Measurements from ENCODE around the gene RAB40B.
A peak's percentile ranks its signal among the peaks of the same experiment; 100 is the strongest.
"Not testable (repeated sequence)": the region's sequence is repeated elsewhere in the genome, so short reads cannot be mapped to it uniquely, and the experiment has no call there.

The RAB40B gene

DNA sequence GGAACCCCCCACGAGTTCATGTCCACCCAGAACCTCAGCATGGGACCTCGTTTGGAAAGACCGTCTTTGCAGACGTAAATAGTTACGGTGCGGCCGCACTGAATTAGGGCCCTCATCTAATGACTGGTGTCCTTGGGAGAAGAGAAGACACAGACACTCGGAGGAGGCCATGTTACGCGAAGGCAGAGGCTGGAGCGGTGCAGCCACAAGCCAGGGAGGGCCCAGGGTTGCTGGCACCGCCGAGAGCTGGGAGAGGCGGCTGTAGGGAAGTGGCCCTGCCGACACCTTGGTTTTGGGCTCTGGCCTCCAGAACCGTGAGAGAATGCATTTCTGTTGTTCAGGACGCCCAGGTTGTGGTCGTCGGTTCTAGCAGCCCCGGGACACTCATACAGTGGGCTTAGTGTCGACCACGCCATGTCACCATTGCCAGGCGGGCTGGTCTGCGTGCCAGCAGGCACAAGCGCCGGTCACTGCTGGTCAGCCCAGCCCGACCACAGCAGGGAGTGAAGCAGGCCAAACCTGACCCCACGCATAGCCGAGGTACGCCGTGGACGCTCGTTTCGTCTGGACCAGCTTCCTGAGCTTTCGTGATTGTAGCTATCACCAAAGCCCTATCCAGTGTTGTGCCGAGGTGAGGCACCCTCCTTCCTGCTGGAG lies 39.6 kb downstream of the RAB40B start:
- in situ Hi-C loops (cut with HindIII; ENCODE audit: low pct_ligation_motif_present, low pct_unique_long_range_greater_than_20kb, low sequenced_read_pairs) = no loop called here
- no peak for DNase-seq

GRCh38 chr17:82658331-82658730 lies 40.2 kb downstream of the RAB40B start:
- DNase-seq = no peak
- in situ Hi-C loops (cut with HindIII; ENCODE audit: low pct_ligation_motif_present, low pct_unique_long_range_greater_than_20kb, low sequenced_read_pairs) = no loop called here

DNA sequence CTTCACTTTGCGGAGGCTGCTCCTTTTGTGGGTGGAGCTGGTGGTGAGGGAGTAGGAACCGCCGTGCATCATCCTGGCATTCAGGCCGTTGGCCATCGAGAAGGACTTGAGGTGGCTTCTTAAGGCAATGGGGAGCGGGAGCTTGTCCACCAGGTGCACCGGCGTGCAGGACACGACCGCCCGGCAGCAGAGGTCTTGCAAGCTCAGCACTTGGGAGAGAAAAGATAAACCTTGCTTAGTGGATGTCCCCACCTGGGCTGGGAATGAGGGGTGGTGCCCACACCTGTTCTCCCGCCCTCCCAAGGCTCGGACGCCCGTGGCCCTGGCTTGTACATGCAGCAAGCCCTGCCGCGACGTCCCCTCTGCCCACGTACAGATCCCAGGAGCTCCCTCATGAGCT lies 40.6 kb downstream of the RAB40B start:
- in situ Hi-C loops (cut with HindIII; ENCODE audit: low pct_ligation_motif_present, low pct_unique_long_range_greater_than_20kb, low sequenced_read_pairs) = no loop called here
- no peak for DNase-seq

- in situ Hi-C loops (cut with HindIII; ENCODE audit: low pct_ligation_motif_present, low pct_unique_long_range_greater_than_20kb, low sequenced_read_pairs) = no loop called here
- no peak for DNase-seq
Measured at GRCh38 chr17:82656266-82656665, 42.2 kb downstream of the RAB40B start.

DNA sequence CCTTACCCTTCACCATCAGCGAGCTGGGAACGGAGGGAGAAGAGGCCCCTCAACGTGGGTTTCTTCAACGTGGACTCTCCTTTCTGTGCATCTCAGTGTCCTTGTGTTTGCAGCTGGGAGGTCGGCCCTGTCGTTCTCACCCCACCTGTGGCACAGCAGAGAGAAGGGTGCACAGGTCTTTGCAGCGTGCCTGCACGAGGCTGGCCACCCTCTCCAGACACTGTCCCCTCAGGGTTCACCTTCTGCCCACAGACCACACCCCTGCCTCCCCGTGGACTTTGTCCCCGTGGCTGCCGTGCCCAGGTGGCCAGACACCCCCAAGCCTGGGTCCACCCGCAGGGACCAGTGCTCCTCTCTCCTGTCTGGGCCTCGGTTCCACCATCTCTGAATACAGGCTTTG lies 43.0 kb downstream of the RAB40B start:
- no peak for DNase-seq
- in situ Hi-C loops (cut with HindIII; ENCODE audit: low pct_ligation_motif_present, low pct_unique_long_range_greater_than_20kb, low sequenced_read_pairs) = no loop called here

GRCh38 chr17:82655038-82655479 lies 43.4 kb downstream of the RAB40B start:
- in situ Hi-C loops (cut with HindIII; ENCODE audit: low pct_ligation_motif_present, low pct_unique_long_range_greater_than_20kb, low sequenced_read_pairs) = no loop called here
- no peak for DNase-seq

DNA sequence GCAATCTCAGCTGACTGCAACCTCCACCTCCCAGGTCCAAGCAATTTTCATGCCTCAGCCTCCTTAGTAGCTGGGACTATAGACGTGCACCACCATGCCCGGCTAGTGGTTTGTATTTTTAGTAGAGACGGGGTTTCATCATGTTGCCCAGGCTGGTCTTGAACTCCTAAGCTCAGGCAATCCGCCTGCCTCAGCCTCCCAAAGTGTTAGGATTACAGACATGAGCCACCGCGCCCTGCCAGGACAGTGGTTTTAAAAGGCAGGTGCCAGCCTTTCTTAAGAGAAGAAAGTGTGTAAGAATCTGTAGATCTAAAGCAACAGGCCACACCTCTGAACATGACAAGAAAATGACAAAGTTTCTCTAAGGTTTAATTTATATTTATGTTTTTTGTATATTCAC lies 43.9 kb downstream of the RAB40B start:
- in situ Hi-C loops (cut with HindIII; ENCODE audit: low pct_ligation_motif_present, low pct_unique_long_range_greater_than_20kb, low sequenced_read_pairs); DNase-seq: not testable (repeated sequence)

DNA sequence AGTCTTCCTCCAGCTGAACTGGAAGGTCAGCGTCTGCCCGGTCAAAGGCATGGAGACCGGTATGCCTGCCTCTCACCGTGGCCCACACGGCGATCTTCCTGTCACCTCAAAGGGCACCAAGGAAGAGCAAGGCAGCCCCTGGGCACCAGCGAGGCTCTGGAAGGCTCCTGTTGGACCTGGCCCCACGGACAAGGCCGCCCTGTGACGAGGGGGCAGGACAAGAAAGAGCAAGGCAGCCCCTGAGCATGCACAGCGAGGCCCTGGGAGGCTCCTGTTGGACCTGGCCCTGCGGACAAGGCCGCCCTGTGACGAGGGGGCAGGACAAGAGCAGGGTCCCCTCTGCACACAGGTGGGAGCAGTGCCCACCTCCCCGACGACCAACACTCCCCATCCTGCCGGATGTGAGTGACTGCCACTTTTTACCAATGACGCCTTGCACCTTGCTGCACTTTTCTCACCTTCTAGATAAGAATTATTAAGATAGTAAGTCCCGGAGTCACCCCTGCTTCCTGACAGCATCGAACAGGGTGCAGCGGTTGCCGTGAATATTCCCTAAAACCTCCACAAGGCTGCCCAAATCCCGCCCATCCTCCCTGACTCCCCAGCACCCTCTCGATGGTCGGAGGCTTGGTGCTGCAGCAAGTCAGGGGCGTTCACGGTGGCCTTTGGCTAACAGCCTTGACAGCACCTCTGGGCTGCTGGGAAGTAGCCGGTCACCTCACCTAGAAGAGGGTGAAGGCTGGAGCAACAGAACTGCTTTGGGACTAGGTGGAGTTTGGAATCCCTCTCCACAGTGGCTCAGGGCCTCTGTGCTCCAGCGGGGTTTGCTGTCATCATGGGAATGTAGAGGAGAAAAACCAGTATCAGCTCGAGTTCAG lies 44.6 kb downstream of the RAB40B start:
- in situ Hi-C loops (cut with HindIII; ENCODE audit: low pct_ligation_motif_present, low pct_unique_long_range_greater_than_20kb, low sequenced_read_pairs) = no loop called here
- no peak for DNase-seq

DNA sequence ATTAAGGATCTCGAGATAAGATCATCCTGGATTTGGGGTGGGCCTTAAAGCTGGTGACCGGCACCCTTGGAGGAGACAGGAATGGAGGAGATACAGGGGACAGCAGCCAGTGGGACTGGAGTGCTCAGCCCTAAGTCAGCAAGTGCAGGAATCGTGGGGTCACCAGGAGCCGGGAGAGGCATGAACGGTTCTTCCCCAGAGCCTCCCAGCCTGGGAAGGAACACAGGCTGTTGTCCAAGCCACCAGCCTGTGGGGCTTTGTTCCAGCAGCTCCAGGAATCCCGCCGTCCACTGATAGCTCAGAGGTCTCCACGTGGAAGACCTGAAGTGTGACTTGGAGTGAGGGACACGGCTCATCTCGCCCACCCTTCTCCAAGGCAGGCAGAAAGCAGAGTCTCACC lies 47.8 kb downstream of the RAB40B start:
- no peak for DNase-seq
- in situ Hi-C loops (cut with HindIII; ENCODE audit: low pct_ligation_motif_present, low pct_unique_long_range_greater_than_20kb, low sequenced_read_pairs) = no loop called here

- DNase-seq = no peak
- in situ Hi-C loops (cut with HindIII; ENCODE audit: low pct_ligation_motif_present, low pct_unique_long_range_greater_than_20kb, low sequenced_read_pairs) = no loop called here
Measured at GRCh38 chr17:82649501-82650261, 48.8 kb downstream of the RAB40B start.

GRCh38 chr17:82648742-82649331 lies 49.7 kb downstream of the RAB40B start:
- DNase-seq = no peak
- in situ Hi-C loops (cut with HindIII; ENCODE audit: low pct_ligation_motif_present, low pct_unique_long_range_greater_than_20kb, low sequenced_read_pairs) = no loop called here

DNA sequence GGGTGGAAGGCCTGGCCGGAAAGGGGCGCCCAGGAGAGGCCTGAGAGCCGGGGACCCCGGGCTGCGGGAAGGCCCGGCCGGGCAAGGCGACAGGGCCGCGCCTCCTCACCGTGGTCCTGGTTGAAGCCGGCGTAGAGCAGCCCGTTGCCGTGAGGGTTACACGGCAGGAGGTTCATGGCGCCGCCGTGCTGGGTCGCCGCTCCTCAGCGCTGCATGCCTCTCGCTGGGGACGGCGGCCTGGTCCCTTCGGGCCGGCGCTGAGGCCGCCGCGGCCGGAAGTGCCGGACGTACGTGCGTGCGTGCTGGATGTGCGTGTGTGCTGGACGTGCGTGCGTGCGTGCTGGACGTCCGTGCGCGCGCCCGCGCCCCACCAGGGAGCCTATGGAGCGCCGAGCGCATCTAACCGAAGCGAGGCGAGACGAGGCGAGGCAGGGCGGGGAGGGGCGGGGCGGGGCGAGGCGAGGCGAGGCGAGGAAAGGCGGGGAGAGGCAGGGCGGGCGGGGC lies 50.3 kb downstream of the RAB40B start, which contains the start of gene WDR45B:
WDR45B (minus strand) TSS at position 280 of the 504 bp plus-strand sequence; CDS start at position 176, 104 bp downstream.
- in situ Hi-C loops (cut with HindIII; ENCODE audit: low pct_ligation_motif_present, low pct_unique_long_range_greater_than_20kb, low sequenced_read_pairs) = no loop called here
- DNase-seq = peak; percentile 96

DNA sequence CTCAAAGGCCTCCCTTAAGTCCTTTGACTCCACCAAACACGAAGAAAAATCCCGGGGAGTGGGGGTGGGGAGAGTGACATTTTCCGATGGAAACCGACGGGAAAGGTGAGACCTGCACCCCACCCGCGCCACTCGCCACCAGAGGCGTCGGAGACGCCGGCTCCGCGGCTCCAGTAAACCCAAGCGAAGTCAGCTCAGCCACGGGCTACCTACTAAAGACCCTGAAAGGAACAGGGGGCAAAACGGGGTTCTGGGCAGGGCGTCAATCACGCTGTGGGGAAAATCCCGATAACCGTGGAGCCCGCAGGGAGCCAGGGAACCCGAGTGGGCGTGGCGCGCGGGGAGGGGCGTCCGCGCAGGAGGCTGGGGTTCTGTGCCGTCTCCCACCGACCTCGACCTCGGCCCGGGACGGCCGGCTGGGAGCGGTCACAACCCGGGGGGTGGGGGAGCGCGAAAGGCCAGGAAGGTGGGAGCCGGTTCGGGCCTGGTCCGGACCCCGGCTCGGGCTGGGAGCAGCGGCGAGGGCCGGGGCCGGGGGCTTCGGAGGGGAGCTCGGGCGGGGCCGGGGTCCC lies 50.8 kb downstream of the RAB40B start:
- in situ Hi-C loops (cut with HindIII; ENCODE audit: low pct_ligation_motif_present, low pct_unique_long_range_greater_than_20kb, low sequenced_read_pairs) = no loop called here
- DNase-seq = peak; percentile 45

- DNase-seq = peak; percentile 52
- in situ Hi-C loops (cut with HindIII; ENCODE audit: low pct_ligation_motif_present, low pct_unique_long_range_greater_than_20kb, low sequenced_read_pairs) = no loop called here
Measured at GRCh38 chr17:82645516-82645915, 53.0 kb downstream of the RAB40B start.

DNA sequence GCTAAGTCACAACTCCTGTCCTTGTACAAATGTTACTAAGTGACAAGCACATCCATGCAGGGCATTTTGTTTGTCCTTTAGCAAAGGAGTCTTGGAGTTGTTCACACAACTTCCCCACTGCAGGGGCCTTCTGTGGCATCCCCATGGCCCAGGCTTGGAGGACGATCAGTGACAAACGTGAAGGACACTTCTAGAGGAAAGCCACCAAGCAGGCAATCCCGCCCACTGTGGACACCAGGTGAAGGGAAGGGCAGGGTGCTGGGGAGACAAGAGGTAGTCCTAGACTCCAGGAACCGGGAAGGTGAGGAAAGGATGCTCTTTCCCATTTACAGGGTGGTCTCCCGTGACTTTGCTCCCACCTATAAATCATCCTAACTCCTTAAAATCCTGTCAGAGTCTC lies 54.4 kb downstream of the RAB40B start:
- in situ Hi-C loops (cut with HindIII; ENCODE audit: low pct_ligation_motif_present, low pct_unique_long_range_greater_than_20kb, low sequenced_read_pairs) = no loop called here
- no peak for DNase-seq

- in situ Hi-C loops (cut with HindIII; ENCODE audit: low pct_ligation_motif_present, low pct_unique_long_range_greater_than_20kb, low sequenced_read_pairs) = no loop called here
- DNase-seq = no peak
Measured at GRCh38 chr17:82642022-82642421, 56.5 kb downstream of the RAB40B start.

- in situ Hi-C loops (cut with HindIII; ENCODE audit: low pct_ligation_motif_present, low pct_unique_long_range_greater_than_20kb, low sequenced_read_pairs) = no loop called here
Measured at GRCh38 chr17:82640036-82640435, 58.5 kb downstream of the RAB40B start.

DNA sequence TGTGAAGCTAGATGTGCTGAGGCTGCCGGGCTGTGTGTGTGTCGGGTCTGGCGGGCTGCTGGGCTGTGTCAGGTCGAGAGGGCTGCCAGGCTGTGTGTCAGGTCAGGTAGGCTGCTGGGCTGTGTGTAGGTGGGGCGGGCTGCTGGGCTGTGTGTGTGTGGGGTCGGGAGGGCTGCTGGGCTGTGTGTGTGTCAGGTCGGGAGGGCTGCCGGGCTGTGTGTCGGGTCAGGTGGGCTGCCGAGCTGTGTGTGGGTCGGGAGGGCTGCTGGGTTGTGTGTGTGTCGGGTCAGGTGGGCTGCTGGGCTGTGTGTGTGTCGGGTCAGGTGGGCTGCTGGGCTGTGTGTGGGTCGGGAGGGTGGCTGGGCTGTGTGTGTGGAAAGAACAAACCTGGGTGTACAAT lies 58.9 kb downstream of the RAB40B start:
- in situ Hi-C loops (cut with HindIII; ENCODE audit: low pct_ligation_motif_present, low pct_unique_long_range_greater_than_20kb, low sequenced_read_pairs) = no loop called here
- no peak for DNase-seq

More at GRCh38 chr17:82640036-82640435, 58.5 kb downstream of the RAB40B start:
- no peak for DNase-seq
